22Rv1 (cell line): ENCODE results near the gene DGKB.

ENCODE experiments used
- H3K27ac ChIP-seq: fragments of 450-650 bp; 2 replicates; pipeline ENCODE4 v1.5.1; 2017
- ZFX ChIP-seq: fragments of 450-650 bp; IDR thresholded peaks from 2 replicates; pipeline ENCODE4 v1.6.1; 2017; ENCODE audit warnings: antibody characterized with exemption, borderline replicate concordance
- TF ChIP-seq, protein P1 (sequence below): fragments of 450-650 bp; IDR thresholded peaks from 2 replicates; pipeline ENCODE4 v1.5.1; 2017; ENCODE audit warnings: mild to moderate bottlenecking

The DGKB gene

DNA sequence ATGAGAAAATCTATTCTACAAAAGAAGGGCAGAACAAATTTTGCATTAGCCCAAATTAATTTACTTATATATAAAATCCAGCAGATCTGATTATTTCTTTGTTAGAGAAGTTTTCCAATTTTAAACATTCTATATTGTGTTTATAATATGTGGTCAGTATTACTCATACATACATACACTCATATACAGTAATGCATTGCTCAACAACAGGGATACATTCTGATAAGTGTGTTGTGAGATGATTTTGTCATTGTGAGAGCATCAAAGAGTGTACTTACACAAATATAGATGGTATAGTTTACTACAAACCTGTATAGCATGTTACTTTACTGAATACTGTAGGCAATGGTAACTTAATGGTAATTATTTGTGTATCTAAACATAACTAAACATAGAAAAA, 673.5 kb downstream of the DGKB start:
- TF ChIP-seq ZFX: no peak
- TF ChIP-seq, protein P1, sequence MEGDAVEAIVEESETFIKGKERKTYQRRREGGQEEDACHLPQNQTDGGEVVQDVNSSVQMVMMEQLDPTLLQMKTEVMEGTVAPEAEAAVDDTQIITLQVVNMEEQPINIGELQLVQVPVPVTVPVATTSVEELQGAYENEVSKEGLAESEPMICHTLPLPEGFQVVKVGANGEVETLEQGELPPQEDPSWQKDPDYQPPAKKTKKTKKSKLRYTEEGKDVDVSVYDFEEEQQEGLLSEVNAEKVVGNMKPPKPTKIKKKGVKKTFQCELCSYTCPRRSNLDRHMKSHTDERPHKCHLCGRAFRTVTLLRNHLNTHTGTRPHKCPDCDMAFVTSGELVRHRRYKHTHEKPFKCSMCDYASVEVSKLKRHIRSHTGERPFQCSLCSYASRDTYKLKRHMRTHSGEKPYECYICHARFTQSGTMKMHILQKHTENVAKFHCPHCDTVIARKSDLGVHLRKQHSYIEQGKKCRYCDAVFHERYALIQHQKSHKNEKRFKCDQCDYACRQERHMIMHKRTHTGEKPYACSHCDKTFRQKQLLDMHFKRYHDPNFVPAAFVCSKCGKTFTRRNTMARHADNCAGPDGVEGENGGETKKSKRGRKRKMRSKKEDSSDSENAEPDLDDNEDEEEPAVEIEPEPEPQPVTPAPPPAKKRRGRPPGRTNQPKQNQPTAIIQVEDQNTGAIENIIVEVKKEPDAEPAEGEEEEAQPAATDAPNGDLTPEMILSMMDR: no peak
- no peak overlapping the region for H3K27ac ChIP-seq

DNA sequence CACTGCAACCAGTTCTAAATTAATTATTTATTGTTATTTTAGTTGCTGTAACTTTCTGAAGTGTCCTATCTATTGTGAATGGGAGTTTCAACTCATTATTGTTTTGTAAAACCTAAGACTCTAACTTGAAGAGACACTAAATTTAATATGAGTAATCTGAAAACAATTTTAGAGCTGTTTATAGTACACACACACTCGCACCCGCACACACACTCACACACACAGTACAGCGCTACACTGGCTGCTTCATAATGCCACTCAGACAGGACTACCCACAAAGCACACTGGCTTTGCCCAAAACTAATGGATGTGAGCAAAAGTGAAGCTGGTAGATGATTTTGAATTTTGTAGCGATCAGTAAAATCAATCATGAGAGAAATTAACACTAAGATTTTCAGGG, 674.2 kb downstream of the DGKB start:
- H3K27ac ChIP-seq: no peak overlapping the region
- TF ChIP-seq ZFX: no peak
- TF ChIP-seq, protein P1: no peak

GRCh38 chr7:14226126-14226525, 676.4 kb downstream of the DGKB start:
- no peak overlapping the region for H3K27ac ChIP-seq

GRCh38 chr7:14219125-14219524, 683.4 kb downstream of the DGKB start:
- H3K27ac ChIP-seq: no peak overlapping the region
- no peak for TF ChIP-seq ZFX
- TF ChIP-seq, protein P1: no peak

More at GRCh38 chr7:14226126-14226525, 676.4 kb downstream of the DGKB start:
- TF ChIP-seq ZFX: no peak
- TF ChIP-seq, protein P1: no peak

DNA sequence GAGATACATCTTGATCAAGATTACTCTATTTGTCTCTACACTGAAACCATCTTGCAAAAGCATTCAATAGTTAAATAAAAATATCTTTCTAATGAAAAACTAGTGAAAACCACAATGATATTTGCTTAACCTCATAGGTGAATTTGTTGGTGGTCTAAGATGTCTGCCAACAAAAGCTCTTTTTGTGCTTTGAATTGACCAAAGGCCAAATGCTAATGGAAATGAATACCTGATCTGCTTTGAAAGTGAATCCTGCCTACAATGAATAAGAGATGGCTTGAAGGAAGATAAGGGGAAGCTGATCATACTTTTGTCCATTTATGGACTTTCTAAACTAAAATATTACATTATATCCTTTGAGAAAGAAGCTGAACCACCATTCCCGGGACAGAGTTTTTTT, 684.2 kb downstream of the DGKB start:
- TF ChIP-seq ZFX: no peak
- TF ChIP-seq, protein P1: no peak
- no peak overlapping the region for H3K27ac ChIP-seq

- H3K27ac ChIP-seq: no peak overlapping the region
- TF ChIP-seq, protein P1: no peak
- TF ChIP-seq ZFX: no peak
These were observed 692.6 kb downstream of the DGKB start for GRCh38 chr7:14209896-14210484.

DNA sequence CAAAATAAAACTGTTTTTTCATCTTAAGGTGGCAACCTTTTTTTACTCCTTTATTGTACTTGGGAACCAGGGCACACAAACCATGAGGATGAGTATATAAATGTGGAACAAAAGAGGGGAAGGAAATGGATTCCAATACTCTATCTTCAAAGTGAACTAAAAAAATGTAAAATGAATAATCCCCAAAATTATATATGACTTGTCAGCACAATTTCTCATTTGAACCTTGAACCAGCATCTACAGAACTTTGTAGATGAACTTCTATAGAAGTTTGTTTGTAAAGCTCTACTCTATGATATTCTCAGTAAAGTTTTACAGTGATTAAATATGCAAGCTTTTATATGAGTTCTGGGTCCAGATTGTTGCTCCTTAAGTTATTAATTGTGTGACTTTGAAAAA, 694.8 kb downstream of the DGKB start:
- H3K27ac ChIP-seq: no peak overlapping the region
- TF ChIP-seq, protein P1: no peak
- no peak for TF ChIP-seq ZFX
